ENCODE measurements around the gene OR2W3.

GRCh38 chr1:247924868-247925267 lies 29.5 kb downstream of the OR2W3 start, which contains the start of gene OR2AJ1:
- no peak for TF ChIP-seq MAFK (IDR thresholded peaks at IDR 0.05; ENCODE audit: partially characterized antibody)
- TF ChIP-seq CTCF (IDR thresholded peaks at IDR 0.05), result no peak
- TF ChIP-seq BHLHE40 (IDR thresholded peaks at IDR 0.05; ENCODE audit: low read depth, low read length), result no peak
- TF ChIP-seq ZSCAN20 (CRISPR knock-in tag; IDR thresholded peaks at IDR 0.05), result no peak
- no peak for TF ChIP-seq POLR2A (IDR thresholded peaks at IDR 0.05; ENCODE audit: low read length)
- TF ChIP-seq MAX (IDR thresholded peaks at IDR 0.05), result no peak
- no peak for TF ChIP-seq ELK1 (IDR thresholded peaks at IDR 0.05; ENCODE audit: low read depth, low read length)
- no peak for TF ChIP-seq HES2 (IDR thresholded peaks at IDR 0.05)
- no peak for TF ChIP-seq SMC3 (IDR thresholded peaks at IDR 0.05)
- TF ChIP-seq REST (IDR thresholded peaks at IDR 0.05), result no peak
- TF ChIP-seq JUN (IDR thresholded peaks at IDR 0.05), result no peak

Measured in A549 (cell line).